Ascending aorta (tissue), 2 donors: ENCODE data around the gene C16orf78. TPM values are rescaled to one million over a fixed set of nuclear protein-coding genes. Genes with fewer than 3 reads are reported as not detected.

Source experiments
- DNase-seq, 2 donors: peaks; one replicate each; pipeline ENCODE4 v3.0.0-alpha.2; 2019; ENCODE audit warnings: low spot score in 2 of 2
- H3K27ac ChIP-seq, 2 donors: fragments of 200-600 bp; sonication (generic); one replicate each; pipeline ENCODE4 v1.5.1; 2016 to 2017; ENCODE audit warnings: mild to moderate bottlenecking in 1 of 2
- H3K27me3 ChIP-seq: fragments of 200-600 bp; sonication (generic); one replicate; pipeline ENCODE4 v1.5.1; 2017
- H3K36me3 ChIP-seq, 2 donors: fragments of 200-600 bp; sonication (generic); one replicate each; pipeline ENCODE4 v1.5.1; 2016
- H3K4me1 ChIP-seq, 2 donors: fragments of 200-600 bp; sonication (generic); one replicate each; pipeline ENCODE4 v1.5.1; 2016 to 2017; ENCODE audit warnings: mild to moderate bottlenecking in 1 of 2
- H3K4me3 ChIP-seq, 2 donors: fragments of 200-600 bp; sonication (generic); one replicate each; pipeline ENCODE4 v1.5.1; 2016 to 2017; ENCODE audit warnings: mild to moderate bottlenecking in 1 of 2
- H3K9me3 ChIP-seq, 2 donors: fragments of 200-600 bp; sonication (generic); one replicate each; pipeline ENCODE4 v1.5.1; 2016
- intact Hi-C: fragments of 100-400 bp; cut with DNase I; formaldehyde crosslinking; loops from one replicate; pipeline ENCODE4 v1.15.1; 2023
- total RNA-seq: library from RNA; depleted of rRNA; stranded (reverse); fragments of >200 nt; gene quantifications from one replicate; pipeline ENCODE4 v1.1.0, GENCODE V29; 2016
- TF ChIP-seq, protein P1 (sequence below), 3 experiments: fragments of 200-600 bp in 2 of 3; fragments of 450-650 bp in 1 of 3; sonication (generic) in 2 of 3; IDR thresholded peaks; one replicate each; pipeline ENCODE4 v1.5.1; 2016 to 2019; ENCODE audit warnings: antibody characterized with exemption in 3 of 3, mild to moderate bottlenecking in 1 of 3, moderate library complexity in 1 of 3

Gene C16orf78
- total RNA-seq, 1 donor from 2014 or later = not detected

GRCh38 chr16:49424961-49425360 is 51.4 kb downstream of the C16orf78 start:
- Histone ChIP-seq H3K9me3 (no peaks in the 10 kb centered on the region), H3K27me3 (no peaks in the 10 kb centered on the region), H3K4me1 (no peaks in the 10 kb centered on the region), H3K36me3 (no peaks in the 10 kb centered on the region), H3K27ac (no peak overlapping the region), H3K4me3 (no peak overlapping the region)
- TF ChIP-seq, protein P1, sequence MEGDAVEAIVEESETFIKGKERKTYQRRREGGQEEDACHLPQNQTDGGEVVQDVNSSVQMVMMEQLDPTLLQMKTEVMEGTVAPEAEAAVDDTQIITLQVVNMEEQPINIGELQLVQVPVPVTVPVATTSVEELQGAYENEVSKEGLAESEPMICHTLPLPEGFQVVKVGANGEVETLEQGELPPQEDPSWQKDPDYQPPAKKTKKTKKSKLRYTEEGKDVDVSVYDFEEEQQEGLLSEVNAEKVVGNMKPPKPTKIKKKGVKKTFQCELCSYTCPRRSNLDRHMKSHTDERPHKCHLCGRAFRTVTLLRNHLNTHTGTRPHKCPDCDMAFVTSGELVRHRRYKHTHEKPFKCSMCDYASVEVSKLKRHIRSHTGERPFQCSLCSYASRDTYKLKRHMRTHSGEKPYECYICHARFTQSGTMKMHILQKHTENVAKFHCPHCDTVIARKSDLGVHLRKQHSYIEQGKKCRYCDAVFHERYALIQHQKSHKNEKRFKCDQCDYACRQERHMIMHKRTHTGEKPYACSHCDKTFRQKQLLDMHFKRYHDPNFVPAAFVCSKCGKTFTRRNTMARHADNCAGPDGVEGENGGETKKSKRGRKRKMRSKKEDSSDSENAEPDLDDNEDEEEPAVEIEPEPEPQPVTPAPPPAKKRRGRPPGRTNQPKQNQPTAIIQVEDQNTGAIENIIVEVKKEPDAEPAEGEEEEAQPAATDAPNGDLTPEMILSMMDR (IDR thresholded peaks at IDR 0.05) = no peak
- no peak for DNase-seq
- intact Hi-C loops = no loop called here

GRCh38 chr16:49427771-49428170 is 54.2 kb downstream of the C16orf78 start:
- no peak for DNase-seq
- intact Hi-C loops = no loop called here

GRCh38 chr16:49428808-49429207 is 55.2 kb downstream of the C16orf78 start:
- no peak for DNase-seq
- intact Hi-C loops = no loop called here

More at GRCh38 chr16:49427771-49428170, 54.2 kb downstream of the C16orf78 start:
- no peaks in the 10 kb centered on the region for H3K36me3 ChIP-seq
- H3K4me1 ChIP-seq = no peaks in the 10 kb centered on the region
- no peaks in the 10 kb centered on the region for H3K9me3 ChIP-seq
- H3K27me3 ChIP-seq = no peaks in the 10 kb centered on the region
- TF ChIP-seq, protein P1 (IDR thresholded peaks at IDR 0.05) = no peak
- H3K27ac ChIP-seq = no peak overlapping the region
- no peak overlapping the region for H3K4me3 ChIP-seq

DNA sequence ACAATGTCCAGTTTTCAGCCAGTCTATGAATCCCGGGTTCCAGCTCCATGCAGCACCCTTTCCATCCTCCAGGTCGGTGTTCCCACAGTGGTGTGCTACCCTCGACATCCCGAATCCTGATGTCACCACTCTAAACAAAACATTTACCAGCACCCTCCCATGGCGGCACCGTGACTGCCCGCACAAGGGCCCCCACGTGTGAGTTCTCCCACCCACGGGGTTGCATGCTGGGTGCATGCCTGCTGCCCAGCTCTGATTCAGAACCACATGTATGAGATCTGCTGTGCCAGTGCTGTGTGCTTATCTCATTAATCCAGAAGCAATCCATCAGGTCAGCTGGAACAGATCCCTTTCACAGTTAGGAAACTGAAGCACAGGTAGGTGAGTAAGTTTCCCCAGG is 57.4 kb downstream of the C16orf78 start:
- DNase-seq = no peak
- no peak overlapping the region for H3K4me3 ChIP-seq
- TF ChIP-seq, protein P1 (IDR thresholded peaks at IDR 0.05) = no peak

More at GRCh38 chr16:49428808-49429207, 55.2 kb downstream of the C16orf78 start:
- H3K9me3 ChIP-seq = no peaks in the 10 kb centered on the region
- TF ChIP-seq, protein P1 (IDR thresholded peaks at IDR 0.05) = no peak
- H3K4me3 ChIP-seq = no peak overlapping the region
- H3K36me3 ChIP-seq = no peaks in the 10 kb centered on the region
- H3K27ac ChIP-seq = no peak overlapping the region
- no peaks in the 10 kb centered on the region for H3K4me1 ChIP-seq
- H3K27me3 ChIP-seq = no peaks in the 10 kb centered on the region

DNA sequence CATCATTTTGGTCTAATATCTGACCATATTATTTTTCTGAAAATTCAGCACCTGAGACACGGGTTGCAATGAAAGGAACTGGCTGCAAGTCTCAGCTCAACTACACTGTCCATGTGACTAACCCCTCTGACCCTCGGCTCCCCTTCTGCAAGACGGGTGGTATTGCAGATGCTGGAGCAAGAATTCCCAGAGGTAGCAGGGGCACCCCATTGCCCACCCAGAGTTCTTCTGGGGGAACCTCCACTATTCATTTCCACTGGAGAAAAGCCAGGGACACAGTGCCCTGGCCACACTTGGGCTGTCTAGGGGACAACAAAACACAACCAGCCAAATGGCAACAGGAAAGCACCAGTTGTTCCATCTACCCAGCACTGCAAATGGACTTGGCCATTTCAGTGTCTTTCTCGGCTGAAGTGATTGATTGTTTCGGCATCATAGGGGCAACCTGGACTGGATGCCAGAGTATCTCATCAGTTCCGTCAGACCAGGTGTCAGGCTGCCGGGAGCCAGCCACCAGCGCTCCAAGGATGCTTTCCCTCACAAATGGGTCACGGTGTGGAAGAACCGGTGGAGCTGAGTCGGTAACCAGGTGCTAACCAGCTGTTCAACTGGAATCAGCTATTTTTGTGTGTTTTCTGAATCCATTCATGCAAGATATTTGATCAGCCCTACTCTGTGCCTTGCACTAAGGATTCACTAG is 58.1 kb downstream of the C16orf78 start:
- intact Hi-C loops = no loop called here
- H3K4me3 ChIP-seq = no peak overlapping the region
- H3K9me3 ChIP-seq = no peaks in the 10 kb centered on the region
- H3K36me3 ChIP-seq = no peaks in the 10 kb centered on the region
- no peak for DNase-seq
- no peak overlapping the region for H3K27ac ChIP-seq
- H3K4me1 ChIP-seq = no peaks in the 10 kb centered on the region
- TF ChIP-seq, protein P1 (IDR thresholded peaks at IDR 0.05) = no peak
- no peaks in the 10 kb centered on the region for H3K27me3 ChIP-seq

More for the DNA sequence above, 57.4 kb downstream of the C16orf78 start:
- H3K27ac ChIP-seq = no peak overlapping the region
- intact Hi-C loops = no loop called here
- H3K36me3 ChIP-seq = no peaks in the 10 kb centered on the region
- no peaks in the 10 kb centered on the region for H3K4me1 ChIP-seq
- H3K9me3 ChIP-seq = no peaks in the 10 kb centered on the region
- H3K27me3 ChIP-seq = no peaks in the 10 kb centered on the region
